Ishikawa (cell line): ENCODE data around the gene PTH2.

Experiments
- CEBPB ChIP-seq: IDR thresholded peaks from 2 replicates; pipeline ENCODE4 v1.6.1; 2012
- CREB1 ChIP-seq: IDR thresholded peaks from 2 replicates; pipeline ENCODE4 v1.6.1; 2012; ENCODE audit warnings: low read depth
- EGR1 ChIP-seq: IDR thresholded peaks from 2 replicates; pipeline ENCODE4 v1.6.1; 2012
- EP300 ChIP-seq: IDR thresholded peaks from 2 replicates; pipeline ENCODE4 v1.6.1; 2012; ENCODE audit warnings: borderline replicate concordance
- FOXM1 ChIP-seq: IDR thresholded peaks from 2 replicates; pipeline ENCODE4 v1.6.1; 2012; ENCODE audit warnings: low read depth, borderline replicate concordance
- MAX ChIP-seq: IDR thresholded peaks from 2 replicates; pipeline ENCODE4 v1.6.1; 2012
- NFIC ChIP-seq: IDR thresholded peaks from 2 replicates; pipeline ENCODE4 v1.6.1; 2012
- RAD21 ChIP-seq: IDR thresholded peaks from 2 replicates; pipeline ENCODE4 v1.6.1; 2012; ENCODE audit warnings: low read depth
- REST ChIP-seq: IDR thresholded peaks from 2 replicates; pipeline ENCODE4 v1.6.1; 2012; ENCODE audit warnings: low read depth, mild to moderate bottlenecking
- TAF1 ChIP-seq: IDR thresholded peaks from 2 replicates; pipeline ENCODE4 v1.6.1; 2012; ENCODE audit warnings: low read depth, mild to moderate bottlenecking
- TCF12 ChIP-seq: IDR thresholded peaks from 2 replicates; pipeline ENCODE4 v1.6.1; 2012; ENCODE audit warnings: low read depth
- TEAD4 ChIP-seq: IDR thresholded peaks from 2 replicates; pipeline ENCODE4 v1.6.1; 2012
- YY1 ChIP-seq: IDR thresholded peaks from 2 replicates; pipeline ENCODE4 v1.6.1; 2012; ENCODE audit warnings: low read depth
- ZBTB7A ChIP-seq: IDR thresholded peaks from 2 replicates; pipeline ENCODE4 v1.6.1; 2012; ENCODE audit warnings: low read depth
- TF ChIP-seq, protein P1 (sequence below): IDR thresholded peaks from 2 replicates; pipeline ENCODE4 v1.6.1; 2012

The PTH2 gene

GRCh38 chr19:49400029-49400428 lies 23.2 kb downstream of the PTH2 start:
- no peak for TF ChIP-seq MAX
- TF ChIP-seq, protein P1, sequence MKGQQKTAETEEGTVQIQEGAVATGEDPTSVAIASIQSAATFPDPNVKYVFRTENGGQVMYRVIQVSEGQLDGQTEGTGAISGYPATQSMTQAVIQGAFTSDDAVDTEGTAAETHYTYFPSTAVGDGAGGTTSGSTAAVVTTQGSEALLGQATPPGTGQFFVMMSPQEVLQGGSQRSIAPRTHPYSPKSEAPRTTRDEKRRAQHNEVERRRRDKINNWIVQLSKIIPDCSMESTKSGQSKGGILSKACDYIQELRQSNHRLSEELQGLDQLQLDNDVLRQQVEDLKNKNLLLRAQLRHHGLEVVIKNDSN = no peak
- no peak for TF ChIP-seq EGR1
- no peak for TF ChIP-seq REST
- no peak for TF ChIP-seq CREB1
- TF ChIP-seq TAF1 = no peak
- TF ChIP-seq CEBPB = peak; percentile 51; the same call in 1 of the 2 replicates
- TF ChIP-seq ZBTB7A = no peak
- no peak for TF ChIP-seq RAD21
- TF ChIP-seq FOXM1 = no peak
- 0 out of 2 replicates have a peak, but pooled peaks have one; percentile 26 for TF ChIP-seq TEAD4
- TF ChIP-seq NFIC = no peak

DNA sequence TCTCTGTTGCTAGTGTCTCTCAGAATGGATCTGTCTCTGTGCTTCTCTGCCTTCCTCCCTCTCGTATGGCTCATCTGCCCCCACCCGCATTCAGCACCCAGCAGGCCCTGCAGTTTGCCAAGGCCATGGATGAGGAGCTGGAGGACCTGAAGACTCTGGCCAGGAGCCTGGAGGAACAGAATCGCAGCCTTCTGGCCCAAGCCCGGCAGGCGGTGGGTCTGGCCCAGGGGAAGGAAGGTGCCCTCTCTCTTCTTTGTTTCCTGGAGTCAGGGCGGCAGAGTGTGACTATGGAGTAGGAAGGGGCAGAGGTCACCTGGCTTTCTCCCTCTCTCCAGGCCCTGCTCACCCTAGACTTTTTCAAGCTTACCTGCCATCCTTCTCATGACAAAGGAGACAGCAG lies 24.3 kb downstream of the PTH2 start:
- TF ChIP-seq CEBPB = no peak
- no peak for TF ChIP-seq TCF12
- no peak for TF ChIP-seq NFIC
- TF ChIP-seq TEAD4 = no peak
- TF ChIP-seq TAF1 = no peak
- no peak for TF ChIP-seq ZBTB7A
- TF ChIP-seq RAD21 = no peak
- TF ChIP-seq YY1 = no peak
- TF ChIP-seq, protein P1 = no peak
- TF ChIP-seq CREB1 = no peak
- TF ChIP-seq EGR1 = no peak
- no peak for TF ChIP-seq MAX
- no peak for TF ChIP-seq FOXM1

DNA sequence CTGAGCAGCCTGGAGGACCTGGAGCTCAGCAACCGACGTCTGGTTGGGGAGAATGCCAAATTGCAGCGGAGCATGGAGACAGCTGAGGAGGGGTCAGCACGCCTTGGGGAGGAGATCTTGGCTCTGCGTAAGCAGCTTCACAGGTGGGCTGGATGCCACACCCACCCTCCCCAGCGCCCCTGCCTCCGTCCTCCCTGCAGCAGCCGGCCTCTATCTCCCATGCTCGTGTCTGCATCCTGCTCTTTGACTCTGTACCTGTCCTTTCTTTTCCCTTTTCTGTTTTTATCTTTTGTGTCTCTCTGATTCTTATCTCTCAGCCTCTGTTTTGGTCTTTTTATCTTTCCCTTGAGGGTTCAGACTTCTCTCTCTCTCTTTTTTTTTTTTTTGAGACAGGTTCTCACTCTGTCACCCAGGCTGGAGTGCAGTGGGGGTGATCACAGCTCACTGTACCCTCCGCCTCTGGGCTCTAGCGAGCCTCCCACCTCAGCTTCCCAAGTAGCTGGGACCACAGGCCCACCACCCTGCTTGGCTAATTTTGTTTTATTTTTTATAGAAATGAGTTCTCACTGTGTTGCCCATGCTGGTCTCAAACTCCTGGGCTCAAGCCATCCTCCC lies 25.1 kb downstream of the PTH2 start:
- TF ChIP-seq FOXM1 = no peak
- no peak for TF ChIP-seq EGR1
- no peak for TF ChIP-seq NFIC
- TF ChIP-seq EP300 = no peak
- no peak for TF ChIP-seq TEAD4
- TF ChIP-seq TCF12 = no peak
- TF ChIP-seq RAD21 = no peak
- no peak for TF ChIP-seq MAX
- TF ChIP-seq REST = no peak
- TF ChIP-seq YY1 = no peak

DNA sequence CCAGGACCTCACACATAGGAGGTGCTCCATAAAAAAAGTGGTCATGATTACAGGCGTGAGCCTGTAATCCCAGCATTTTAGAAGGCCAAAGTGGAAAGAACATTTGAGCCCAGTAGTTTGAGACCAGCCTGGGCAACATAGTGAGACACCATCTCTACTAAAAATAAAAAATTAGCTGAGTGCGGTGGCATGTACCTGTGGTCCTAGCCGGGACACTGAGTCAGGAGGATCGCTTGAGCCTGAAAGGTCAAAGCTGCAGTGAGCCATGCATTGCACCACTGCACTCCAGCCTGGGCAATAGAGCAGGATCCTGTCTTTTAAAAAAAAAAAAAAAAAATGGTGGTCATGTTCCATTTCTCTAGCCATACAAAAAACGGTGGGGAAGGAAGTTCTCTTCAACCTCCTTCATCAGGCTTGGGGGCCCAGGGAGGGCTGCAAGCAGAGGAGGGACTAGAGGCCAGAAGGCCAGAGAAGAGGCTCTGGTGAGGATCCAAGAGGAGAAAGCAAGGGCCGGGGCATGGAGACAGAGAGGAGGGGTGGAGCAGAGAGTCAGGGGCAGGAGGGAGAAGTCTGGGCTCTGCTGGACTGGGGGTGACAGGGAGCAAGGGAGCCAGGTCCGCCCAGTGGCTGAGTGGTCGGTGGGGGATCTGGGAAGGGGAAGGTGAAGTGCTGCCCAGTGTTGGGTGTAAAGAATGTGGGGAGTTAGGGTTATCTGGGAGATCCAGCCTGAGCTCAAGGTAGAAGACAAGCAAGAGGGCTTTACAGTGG lies 26.3 kb downstream of the PTH2 start:
- TF ChIP-seq TAF1 (no peak), MAX (no peak), NFIC (no peak), CEBPB (no peak), TEAD4 (no peak), EGR1 (no peak), RAD21 (no peak), TCF12 (no peak), REST (no peak), CREB1 (no peak), ZBTB7A (no peak), EP300 (no peak), FOXM1 (no peak), YY1 (no peak)
- TF ChIP-seq, protein P1 = no peak
